ENCODE data around the gene MANBA.

The MANBA gene

DNA sequence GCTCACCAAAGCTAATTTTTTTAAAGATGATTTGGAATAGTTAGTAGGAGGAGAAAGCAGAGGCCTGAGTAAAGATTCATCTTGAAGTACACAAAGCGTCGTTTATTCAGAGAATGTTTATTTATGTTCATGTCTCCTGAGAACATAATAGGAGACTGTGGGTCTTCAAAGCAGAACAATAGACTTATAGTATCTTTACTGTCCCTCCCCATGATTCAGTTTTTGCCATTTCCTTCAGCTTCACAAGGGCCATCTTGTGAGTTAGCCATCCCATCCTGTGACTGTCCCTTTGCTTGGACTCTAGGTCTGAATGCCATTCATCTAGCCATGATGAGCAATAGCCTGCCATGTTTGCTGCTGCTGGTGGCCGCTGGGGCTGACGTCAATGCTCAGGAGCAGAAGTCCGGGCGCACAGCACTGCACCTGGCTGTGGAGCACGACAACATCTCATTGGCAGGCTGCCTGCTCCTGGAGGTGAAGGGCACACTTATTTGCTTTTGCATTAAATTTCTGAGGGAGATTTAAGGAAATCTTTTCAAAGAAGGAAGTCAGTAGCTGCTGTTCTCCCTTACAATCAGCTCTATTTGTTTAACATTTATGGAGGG is 153.8 kb downstream of the MANBA start:
- Histone ChIP-seq H4K20me1 (ENCODE audit: control insufficient read depth, insufficient read depth, low read depth, low read length) (no peaks in the 10 kb centered on the region), H3K9me3 (ENCODE audit: control insufficient read depth, insufficient read depth, low read length) (no peaks in the 10 kb centered on the region), H3K4me1 (ENCODE audit: control insufficient read depth, low read length) (no peaks in the 10 kb centered on the region), H3F3A (ENCODE audit: control insufficient read depth, insufficient read depth) (no peaks in the 10 kb centered on the region), H3K36me3 (ENCODE audit: control insufficient read depth, low read length) (peaks cover 77% of the 10 kb centered on the region), H3K4me2 (ENCODE audit: low read length) (no peak overlapping the region), H3K79me2 (ENCODE audit: control insufficient read depth, low read length) (no peaks in the 10 kb centered on the region), H3K27me3 (ENCODE audit: control insufficient read depth, low read length) (no peaks in the 10 kb centered on the region), H3K9me2 (replicated peaks; ENCODE audit: control insufficient read depth, low read length) (no peaks in the 10 kb centered on the region), H3K4me3 (ENCODE audit: low read length) (no peak overlapping the region), H3K27ac (ENCODE audit: low read depth, low read length) (no peak overlapping the region)
- no peak for TF ChIP-seq EZH2phosphoT487 (IDR thresholded peaks at IDR 0.05; ENCODE audit: borderline replicate concordance, low read length)
- TF ChIP-seq, protein P1, sequence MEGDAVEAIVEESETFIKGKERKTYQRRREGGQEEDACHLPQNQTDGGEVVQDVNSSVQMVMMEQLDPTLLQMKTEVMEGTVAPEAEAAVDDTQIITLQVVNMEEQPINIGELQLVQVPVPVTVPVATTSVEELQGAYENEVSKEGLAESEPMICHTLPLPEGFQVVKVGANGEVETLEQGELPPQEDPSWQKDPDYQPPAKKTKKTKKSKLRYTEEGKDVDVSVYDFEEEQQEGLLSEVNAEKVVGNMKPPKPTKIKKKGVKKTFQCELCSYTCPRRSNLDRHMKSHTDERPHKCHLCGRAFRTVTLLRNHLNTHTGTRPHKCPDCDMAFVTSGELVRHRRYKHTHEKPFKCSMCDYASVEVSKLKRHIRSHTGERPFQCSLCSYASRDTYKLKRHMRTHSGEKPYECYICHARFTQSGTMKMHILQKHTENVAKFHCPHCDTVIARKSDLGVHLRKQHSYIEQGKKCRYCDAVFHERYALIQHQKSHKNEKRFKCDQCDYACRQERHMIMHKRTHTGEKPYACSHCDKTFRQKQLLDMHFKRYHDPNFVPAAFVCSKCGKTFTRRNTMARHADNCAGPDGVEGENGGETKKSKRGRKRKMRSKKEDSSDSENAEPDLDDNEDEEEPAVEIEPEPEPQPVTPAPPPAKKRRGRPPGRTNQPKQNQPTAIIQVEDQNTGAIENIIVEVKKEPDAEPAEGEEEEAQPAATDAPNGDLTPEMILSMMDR (IDR thresholded peaks at IDR 0.05; ENCODE audit: low read depth, low read length, poor library complexity, severe bottlenecking), result no peak

DNA sequence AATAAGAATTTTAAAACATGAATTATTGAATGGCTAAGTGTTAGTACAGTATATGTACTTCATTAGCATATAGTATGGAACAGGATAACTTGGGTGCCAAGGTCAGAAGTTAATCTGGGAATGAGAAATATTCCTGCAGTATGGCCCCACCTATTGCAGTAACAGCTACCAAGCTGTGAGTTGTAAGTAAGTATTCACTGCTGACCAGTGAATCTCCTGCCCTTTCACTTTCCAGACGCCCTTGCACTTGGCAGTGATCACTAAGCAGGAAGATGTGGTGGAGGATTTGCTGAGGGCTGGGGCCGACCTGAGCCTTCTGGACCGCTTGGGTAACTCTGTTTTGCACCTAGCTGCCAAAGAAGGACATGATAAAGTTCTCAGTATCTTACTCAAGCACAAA is 154.5 kb downstream of the MANBA start:
- TF ChIP-seq, protein P1 (IDR thresholded peaks at IDR 0.05; ENCODE audit: low read depth, low read length, poor library complexity, severe bottlenecking), result no peak
- Histone ChIP-seq H4K20me1 (ENCODE audit: control insufficient read depth, insufficient read depth, low read depth, low read length) (no peaks in the 10 kb centered on the region), H3K36me3 (ENCODE audit: control insufficient read depth, low read length) (peaks cover 76% of the 10 kb centered on the region)

DNA sequence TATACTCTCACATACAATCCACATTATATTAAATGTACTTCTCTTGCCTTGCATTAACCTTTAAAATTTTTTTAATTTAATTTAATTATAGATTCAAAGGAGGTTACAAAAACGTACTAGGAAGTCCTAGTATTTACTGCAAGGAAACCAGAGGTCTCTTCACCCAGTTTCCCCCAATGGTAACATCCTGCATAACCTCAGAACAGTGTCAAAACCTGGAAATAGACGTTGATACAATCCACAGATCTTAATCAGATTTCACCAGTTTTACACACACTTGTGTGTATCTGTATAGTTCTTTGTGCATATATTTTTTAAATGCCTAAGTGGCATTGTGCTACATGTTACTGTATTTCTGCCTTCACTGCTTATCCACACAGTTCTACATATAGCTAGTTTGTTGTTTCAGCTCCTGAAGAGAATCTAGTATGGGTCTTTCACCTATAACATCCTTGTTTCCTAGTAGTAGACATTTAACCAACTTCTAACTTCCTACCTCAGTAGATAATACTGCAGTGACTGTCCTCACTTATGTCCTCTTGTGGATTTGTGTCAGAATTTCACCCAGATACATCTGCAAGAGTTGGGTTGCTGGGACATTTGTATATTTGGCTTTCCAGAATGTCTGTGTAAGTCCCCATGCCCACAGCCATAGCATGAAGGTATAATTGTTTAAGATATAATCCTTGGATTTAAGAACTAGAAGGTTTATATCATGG is 156.4 kb downstream of the MANBA start:
- Histone ChIP-seq H3K27ac (ENCODE audit: low read depth, low read length) (no peak overlapping the region), H3K9me3 (ENCODE audit: control insufficient read depth, insufficient read depth, low read length) (no peaks in the 10 kb centered on the region), H3K36me3 (ENCODE audit: control insufficient read depth, low read length) (peaks cover 74% of the 10 kb centered on the region), H3K79me2 (ENCODE audit: control insufficient read depth, low read length) (no peaks in the 10 kb centered on the region), H4K20me1 (ENCODE audit: control insufficient read depth, insufficient read depth, low read depth, low read length) (no peaks in the 10 kb centered on the region), H3F3A (ENCODE audit: control insufficient read depth, insufficient read depth) (no peaks in the 10 kb centered on the region), H3K4me2 (ENCODE audit: low read length) (no peak overlapping the region), H3K27me3 (ENCODE audit: control insufficient read depth, low read length) (no peaks in the 10 kb centered on the region), H3K9me2 (replicated peaks; ENCODE audit: control insufficient read depth, low read length) (no peaks in the 10 kb centered on the region), H3K4me1 (ENCODE audit: control insufficient read depth, low read length) (no peaks in the 10 kb centered on the region), H3K4me3 (ENCODE audit: low read length) (no peak overlapping the region)
- TF ChIP-seq, protein P1 (IDR thresholded peaks at IDR 0.05; ENCODE audit: low read depth, low read length, poor library complexity, severe bottlenecking), result no peak
- no peak for TF ChIP-seq EZH2phosphoT487 (IDR thresholded peaks at IDR 0.05; ENCODE audit: borderline replicate concordance, low read length)

More for the DNA sequence above, 154.5 kb downstream of the MANBA start:
- Histone ChIP-seq H3K9me3 (ENCODE audit: control insufficient read depth, insufficient read depth, low read length) (no peaks in the 10 kb centered on the region), H3K4me1 (ENCODE audit: control insufficient read depth, low read length) (no peaks in the 10 kb centered on the region), H3K27ac (ENCODE audit: low read depth, low read length) (no peak overlapping the region), H3K79me2 (ENCODE audit: control insufficient read depth, low read length) (no peaks in the 10 kb centered on the region), H3K4me3 (ENCODE audit: low read length) (no peak overlapping the region), H3K27me3 (ENCODE audit: control insufficient read depth, low read length) (no peaks in the 10 kb centered on the region), H3F3A (ENCODE audit: control insufficient read depth, insufficient read depth) (no peaks in the 10 kb centered on the region), H3K4me2 (ENCODE audit: low read length) (no peak overlapping the region), H3K9me2 (replicated peaks; ENCODE audit: control insufficient read depth, low read length) (no peaks in the 10 kb centered on the region)

Data from DOHH2 (cell line).